HG03280 (cell line): ENCODE data around the gene CLK4.

ENCODE experiments used
- ATAC-seq: cut with Tn5 transposase; IDR thresholded peaks from one replicate; pipeline ENCODE4 v1.9.1; 2021; ENCODE audit warnings: mild to moderate bottlenecking, moderate library complexity; ENCODE audit not compliant: unreplicated experiment

The CLK4 gene

GRCh38 chr5:178554311-178554710 lies 72.5 kb downstream of the CLK4 start:
- no peak for ATAC-seq

- no peak for ATAC-seq
These were observed 73.3 kb downstream of the CLK4 start for GRCh38 chr5:178553517-178553916.
